AG10803 (cell line): Measurements from ENCODE around the gene SLC25A13.
A peak's percentile ranks its signal among the peaks of the same experiment; 100 is the strongest.

Experiments used
- DNase-seq: peaks from one replicate; pipeline ENCODE4 v3.0.0; 2010; ENCODE audit warnings: low read depth
- H3K4me3 ChIP-seq: 2 replicates; pipeline ENCODE4 v1.5.1; 2011; ENCODE audit warnings: mild to moderate bottlenecking, low read length, control low read depth
- TF ChIP-seq, protein P1 (sequence below): conservative IDR thresholded peaks from 2 replicates; pipeline ENCODE4 v1.5.1; 2011; ENCODE audit warnings: mild to moderate bottlenecking, low read length, control low read depth, inconsistent platforms

Gene SLC25A13

GRCh38 chr7:96204601-96205000, 117.3 kb downstream of the SLC25A13 start:
- H3K4me3 ChIP-seq = no peak overlapping the region
- TF ChIP-seq, protein P1, sequence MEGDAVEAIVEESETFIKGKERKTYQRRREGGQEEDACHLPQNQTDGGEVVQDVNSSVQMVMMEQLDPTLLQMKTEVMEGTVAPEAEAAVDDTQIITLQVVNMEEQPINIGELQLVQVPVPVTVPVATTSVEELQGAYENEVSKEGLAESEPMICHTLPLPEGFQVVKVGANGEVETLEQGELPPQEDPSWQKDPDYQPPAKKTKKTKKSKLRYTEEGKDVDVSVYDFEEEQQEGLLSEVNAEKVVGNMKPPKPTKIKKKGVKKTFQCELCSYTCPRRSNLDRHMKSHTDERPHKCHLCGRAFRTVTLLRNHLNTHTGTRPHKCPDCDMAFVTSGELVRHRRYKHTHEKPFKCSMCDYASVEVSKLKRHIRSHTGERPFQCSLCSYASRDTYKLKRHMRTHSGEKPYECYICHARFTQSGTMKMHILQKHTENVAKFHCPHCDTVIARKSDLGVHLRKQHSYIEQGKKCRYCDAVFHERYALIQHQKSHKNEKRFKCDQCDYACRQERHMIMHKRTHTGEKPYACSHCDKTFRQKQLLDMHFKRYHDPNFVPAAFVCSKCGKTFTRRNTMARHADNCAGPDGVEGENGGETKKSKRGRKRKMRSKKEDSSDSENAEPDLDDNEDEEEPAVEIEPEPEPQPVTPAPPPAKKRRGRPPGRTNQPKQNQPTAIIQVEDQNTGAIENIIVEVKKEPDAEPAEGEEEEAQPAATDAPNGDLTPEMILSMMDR = no peak
- DNase-seq = no peak

GRCh38 chr7:96203786-96204185, 118.1 kb downstream of the SLC25A13 start:
- DNase-seq = no peak
- TF ChIP-seq, protein P1 = no peak
- H3K4me3 ChIP-seq = no peak overlapping the region

- H3K4me3 ChIP-seq = no peak overlapping the region
- DNase-seq = no peak
- TF ChIP-seq, protein P1 = no peak
These were observed 119.8 kb downstream of the SLC25A13 start for GRCh38 chr7:96202102-96202501.

DNA sequence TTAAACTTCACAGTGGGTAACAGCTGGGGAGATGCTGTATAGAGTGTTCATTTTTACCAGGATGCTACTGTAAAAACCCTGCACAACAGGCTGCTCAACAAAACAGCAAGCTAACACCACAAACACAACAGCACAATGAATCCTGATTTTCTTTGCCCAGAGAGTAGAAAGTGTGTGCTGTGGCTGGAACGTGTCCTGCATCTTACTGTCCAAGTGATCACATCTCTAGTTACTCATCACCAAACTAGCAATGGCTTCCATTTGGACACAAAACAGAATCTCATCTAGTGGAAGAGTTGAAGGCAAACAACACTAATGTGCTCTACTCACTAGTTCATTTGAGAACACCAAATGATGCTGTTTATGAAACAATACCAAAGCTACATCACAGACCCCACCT, 121.2 kb downstream of the SLC25A13 start:
- no peak overlapping the region for H3K4me3 ChIP-seq
- TF ChIP-seq, protein P1 = no peak
- no peak for DNase-seq

DNA sequence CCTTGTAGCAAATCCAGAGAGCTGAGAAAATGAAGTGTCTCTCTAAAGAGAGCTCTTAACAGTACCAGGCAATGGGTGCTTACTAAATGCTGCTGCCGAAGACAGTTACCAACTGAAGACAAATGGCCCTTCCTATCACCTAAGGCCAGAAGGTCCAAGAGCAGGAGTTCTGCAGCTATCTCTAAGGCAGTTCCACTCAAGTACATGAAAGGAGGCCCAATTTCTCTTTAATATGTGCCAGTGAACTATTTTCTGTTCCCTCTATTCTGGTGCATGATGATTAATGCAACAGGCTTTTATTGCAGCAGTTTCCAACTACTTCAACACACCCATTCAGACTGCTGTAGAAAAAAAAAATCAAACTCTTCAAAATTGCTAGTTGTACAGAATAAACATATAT, 122.5 kb downstream of the SLC25A13 start:
- TF ChIP-seq, protein P1 = no peak

GRCh38 chr7:96198047-96198636, 123.8 kb downstream of the SLC25A13 start:
- DNase-seq = no peak
- H3K4me3 ChIP-seq = no peak overlapping the region
- TF ChIP-seq, protein P1 = no peak

More for the DNA sequence above, 122.5 kb downstream of the SLC25A13 start:
- no peak overlapping the region for H3K4me3 ChIP-seq
- DNase-seq = peak; percentile 46

DNA sequence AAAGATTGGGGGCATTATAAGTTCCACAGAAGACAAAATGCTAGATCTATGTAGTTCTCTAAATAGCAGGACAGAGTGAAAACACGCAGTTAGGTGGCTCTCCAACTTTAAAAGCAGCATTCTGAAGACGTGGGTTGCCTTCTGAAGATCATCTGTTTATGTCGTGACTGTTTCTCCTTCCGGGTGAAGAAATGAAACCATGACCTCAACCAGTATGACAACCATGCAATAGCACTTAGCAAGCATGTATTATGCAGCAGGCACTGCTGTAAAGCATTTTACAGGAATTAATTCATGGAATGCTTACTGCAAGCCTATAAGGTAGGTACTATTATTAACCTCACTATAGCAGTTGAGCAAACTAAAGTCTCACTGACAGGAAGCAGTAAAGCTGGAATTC, 125.2 kb downstream of the SLC25A13 start:
- DNase-seq = no peak
- TF ChIP-seq, protein P1 = no peak

More for the DNA sequence above, 125.2 kb downstream of the SLC25A13 start:
- no peak overlapping the region for H3K4me3 ChIP-seq
